ENCODE data around the gene RGS11. TPM values are rescaled to one million over a fixed set of nuclear protein-coding genes. Genes with fewer than 3 reads are reported as not detected.

RGS11 gene
- total and polyA plus RNA-seq, 12 donors: 1.9 to 36.4 (median 12.5) TPM

- no peaks in the 10 kb centered on the region for H3K27me3 ChIP-seq
- H3K4me3 ChIP-seq: no peak overlapping the region
- ATAC-seq (no peak), DNase-seq (no peak)
- WGBS, 2 donors: 91 to 93% methylated on average over 19 of the region's 19 CpGs
- TF ChIP-seq CTCF (IDR thresholded peaks at IDR 0.05): no peak
- intact Hi-C loops (cut with DNase I): no loop called here
- H3K27ac ChIP-seq: no peak overlapping the region
- no peaks in the 10 kb centered on the region for H3K4me1 ChIP-seq
- no peaks in the 10 kb centered on the region for H3K9me3 ChIP-seq
- H3K36me3 ChIP-seq: peaks cover 0 to 51% (median 6%) of the 10 kb centered on the region in 9 donors
Observed at GRCh38 chr16:316741-317464, 41.2 kb upstream of the RGS11 start.

- H3K36me3 ChIP-seq: peaks cover 0 to 68% (median 6%) of the 10 kb centered on the region in 9 donors
- no peak overlapping the region for H3K4me3 ChIP-seq
- no peaks in the 10 kb centered on the region for H3K27me3 ChIP-seq
- no peaks in the 10 kb centered on the region for H3K4me1 ChIP-seq
- intact Hi-C loops (cut with DNase I): no loop called here
- DNase-seq (no peak), ATAC-seq (no peak)
- WGBS, 2 donors: 79% methylated on average over 14 of the region's 14 CpGs
- no peaks in the 10 kb centered on the region for H3K9me3 ChIP-seq
- no peak overlapping the region for H3K27ac ChIP-seq
- no peak for TF ChIP-seq CTCF (IDR thresholded peaks at IDR 0.05)
Observed at GRCh38 chr16:314795-315299, 39.1 kb upstream of the RGS11 start.

- 92 to 93% methylated on average over 16 of the region's 16 CpGs for WGBS, 2 donors
- H3K4me1 ChIP-seq: no peaks in the 10 kb centered on the region
- DNase-seq (no peak), ATAC-seq (no peak)
- no peak overlapping the region for H3K27ac ChIP-seq
- TF ChIP-seq CTCF (IDR thresholded peaks at IDR 0.05): no peak
- peaks cover 0 to 69% (median 10%) of the 10 kb centered on the region in 9 donors for H3K36me3 ChIP-seq
- H3K27me3 ChIP-seq: no peaks in the 10 kb centered on the region
- no peaks in the 10 kb centered on the region for H3K9me3 ChIP-seq
- no peak overlapping the region for H3K4me3 ChIP-seq
- intact Hi-C loops (cut with DNase I): no loop called here
Observed at GRCh38 chr16:314351-314750, 38.6 kb upstream of the RGS11 start.

GRCh38 chr16:311725-312124, 36.0 kb upstream of the RGS11 start:
- H3K36me3 ChIP-seq: peaks cover 0 to 76% (median 16%) of the 10 kb centered on the region in 9 donors
- no peak overlapping the region for H3K27ac ChIP-seq
- no peak overlapping the region for H3K4me3 ChIP-seq
- no peaks in the 10 kb centered on the region for H3K27me3 ChIP-seq
- intact Hi-C loops (cut with DNase I): no loop called here
- no peak for TF ChIP-seq CTCF (IDR thresholded peaks at IDR 0.05)
- H3K4me1 ChIP-seq: no peaks in the 10 kb centered on the region
- WGBS, 2 donors: 97% methylated on average over 15 of the region's 15 CpGs
- DNase-seq (no peak), ATAC-seq (no peak)
- H3K9me3 ChIP-seq: no peaks in the 10 kb centered on the region
